Esophagus muscularis mucosa (tissue), 4 donors: Measurements from ENCODE around the gene NUTF2. TPM values are rescaled to one million over a fixed set of nuclear protein-coding genes. Genes with fewer than 3 reads are reported as not detected.
A peak's percentile ranks its signal among the peaks of the same experiment; 100 is the strongest.

ENCODE experiments used
- DNase-seq: peaks from one replicate; pipeline ENCODE4 v3.0.0-alpha.2; 2017; ENCODE audit errors: extremely low spot score
- H3K27ac ChIP-seq, 4 donors: fragments of 200-600 bp; sonication (generic); replicated peaks in 1 of 4; 1 replicate in 3 of 4; 2 replicates in 1 of 4; pipeline ENCODE4 v1.5.1; 2016 to 2019; ENCODE audit warnings: mild to moderate bottlenecking in 1 of 4
- H3K27me3 ChIP-seq, 4 donors: fragments of 200-600 bp; sonication (generic); one replicate each; pipeline versions ENCODE4 v1.5.1 to v1.6.0; 2016 to 2019
- H3K36me3 ChIP-seq, 4 donors: fragments of 200-600 bp; sonication (generic); one replicate each; pipeline ENCODE4 v1.5.1; 2016 to 2019
- H3K4me1 ChIP-seq, 4 donors: fragments of 200-600 bp; sonication (generic); one replicate each; pipeline ENCODE4 v1.5.1; 2016 to 2019
- H3K4me3 ChIP-seq, 4 donors: fragments of 200-600 bp; sonication (generic); 1 replicate in 2 of 4; 2 replicates in 2 of 4; pipeline ENCODE4 v1.5.1; 2016 to 2019; ENCODE audit warnings: mild to moderate bottlenecking in 4 of 4, moderate library complexity in 1 of 4
- H3K9me3 ChIP-seq, 4 donors: fragments of 200-600 bp; sonication (generic); 1 replicate in 3 of 4; 2 replicates in 1 of 4; pipeline ENCODE4 v1.5.1; 2016 to 2019
- CTCF ChIP-seq, 3 experiments: fragments of 200-600 bp in 2 of 3; fragments of 450-650 bp in 1 of 3; sonication (generic) in 2 of 3; IDR thresholded peaks; one replicate each; pipeline ENCODE4 v1.5.1; 2017 to 2019; ENCODE audit warnings: antibody characterized with exemption in 3 of 3, mild to moderate bottlenecking in 2 of 3, moderate library complexity in 1 of 3
- EP300 ChIP-seq: sonication (generic); formaldehyde crosslinking; IDR thresholded peaks from one replicate; pipeline ENCODE4 v1.6.1; 2017; ENCODE audit warnings: antibody characterized with exemption
- POLR2A ChIP-seq: fragments of 450-650 bp; IDR thresholded peaks from one replicate; pipeline ENCODE4 v1.6.1; 2017; ENCODE audit warnings: antibody characterized with exemption, moderate library complexity, mild to moderate bottlenecking, low read depth
- POLR2AphosphoS5 ChIP-seq, 2 donors: sonication (generic); formaldehyde crosslinking; IDR thresholded peaks; one replicate each; pipeline ENCODE4 v1.6.1; 2017; ENCODE audit warnings: antibody characterized with exemption in 2 of 2
- WGBS: methylation state at CpG from one replicate; pipeline ENCODE4 v1.1.5; 2018; 5-methylcytosine and 5-hydroxymethylcytosine counted together
- intact Hi-C: fragments of 100-400 bp; cut with DNase I; formaldehyde crosslinking; loops from one replicate; pipeline ENCODE4 v1.15.1; 2023
- total RNA-seq, 4 donors: library from RNA; depleted of rRNA; stranded (reverse); fragments of >200 nt; gene quantifications; one replicate each; pipeline versions ENCODE4 v1.1.0 to v1.2.1, GENCODE V29; 2016

Gene NUTF2
- total RNA-seq, 4 donors from 2014 or later: 101 to 246 (median 174) TPM

- Histone ChIP-seq H3K4me3 (peak overlapping the region; percentile 87 to 100 (median 96)), H3K27me3 (no peaks in the 10 kb centered on the region), H3K4me1 (peaks cover 26 to 49% (median 36%) of the 10 kb centered on the region in 4 donors), H3K9me3 (no peaks in the 10 kb centered on the region), H3K27ac (peak overlapping the region; percentile 83 to 91 (median 88)), H3K36me3 (peaks cover 27 to 69% (median 61%) of the 10 kb centered on the region in 4 donors)
- WGBS: 75% methylated on average over 2 of the region's 2 CpGs
- DNase-seq: no peak
- TF ChIP-seq POLR2A (no peak), EP300 (no peak), CTCF (IDR thresholded peaks at IDR 0.05) (no peak), POLR2AphosphoS5 (IDR thresholded peaks at IDR 0.05) (no peak)
- intact Hi-C loops: loop anchor here (5.0 kb wide), 1 partner anchor 55 kb away; no protein-coding TSS in a partner anchor
Measured at GRCh38 chr16:67872131-67872630, 25.4 kb downstream of the NUTF2 start.

GRCh38 chr16:67872631-67873434 is 26.1 kb downstream of the NUTF2 start, which contains the start of gene EDC4:
EDC4 (plus strand) TSS chr16:67873052; CDS start chr16:67873262, 210 bp downstream.
- Histone ChIP-seq H3K27ac (peak within 1 kb of the TSS; percentile 83 to 91 (median 88)), H3K36me3 (peaks cover 30 to 69% (median 61%) of the 10 kb centered on the region in 4 donors), H3K4me3 (peak within 1 kb of the TSS; percentile 87 to 100 (median 96)), H3K27me3 (no peaks in the 10 kb centered on the region), H3K4me1 (peaks cover 26 to 49% (median 36%) of the 10 kb centered on the region in 4 donors), H3K9me3 (no peaks in the 10 kb centered on the region)
- TF ChIP-seq POLR2AphosphoS5 (IDR thresholded peaks at IDR 0.05) (peak; percentile 88 to 89), POLR2A (peak; percentile 60), EP300 (no peak), CTCF (IDR thresholded peaks at IDR 0.05) (peak in 1 of 3 experiments; percentile 20)
- 1% methylated on average over 48 of the region's 72 CpGs for WGBS
- DNase-seq: peak; percentile 94
- intact Hi-C loops: loop anchor here (5.0 kb wide), 1 partner anchor 56 kb away; no protein-coding TSS in a partner anchor

GRCh38 chr16:67873435-67874370 is 27.0 kb downstream of the NUTF2 start:
- peaks cover 26 to 49% (median 36%) of the 10 kb centered on the region in 4 donors for H3K4me1 ChIP-seq
- no peaks in the 10 kb centered on the region for H3K9me3 ChIP-seq
- peak overlapping the region; percentile 83 to 91 (median 88) for H3K27ac ChIP-seq
- 14% methylated on average over 23 of the region's 23 CpGs for WGBS
- intact Hi-C loops: loop anchor here (5.0 kb wide), 1 partner anchor 56 kb away; no protein-coding TSS in a partner anchor
- no peak for TF ChIP-seq POLR2A
- TF ChIP-seq CTCF (IDR thresholded peaks at IDR 0.05): no peak
- TF ChIP-seq EP300: no peak
- no peak for TF ChIP-seq POLR2AphosphoS5 (IDR thresholded peaks at IDR 0.05)
- H3K4me3 ChIP-seq: peak overlapping the region; percentile 87 to 100 (median 96)
- no peaks in the 10 kb centered on the region for H3K27me3 ChIP-seq
- H3K36me3 ChIP-seq: peaks cover 31 to 69% (median 61%) of the 10 kb centered on the region in 4 donors
- no peak for DNase-seq

- H3K27ac ChIP-seq: no peak overlapping the region
- H3K27me3 ChIP-seq: no peaks in the 10 kb centered on the region
- TF ChIP-seq POLR2AphosphoS5 (IDR thresholded peaks at IDR 0.05) (no peak), POLR2A (no peak), CTCF (IDR thresholded peaks at IDR 0.05) (no peak), EP300 (no peak)
- no peaks in the 10 kb centered on the region for H3K9me3 ChIP-seq
- H3K4me3 ChIP-seq: peak overlapping the region; percentile 87 to 100 (median 96)
- no peak for DNase-seq
- H3K36me3 ChIP-seq: peaks cover 35 to 69% (median 61%) of the 10 kb centered on the region in 4 donors
- H3K4me1 ChIP-seq: peaks cover 26 to 46% (median 36%) of the 10 kb centered on the region in 4 donors
- intact Hi-C loops: loop anchor here (5.0 kb wide), 1 partner anchor 57 kb away; no protein-coding TSS in a partner anchor
- WGBS: 46% methylated on average over 3 of the region's 3 CpGs
Measured at GRCh38 chr16:67874372-67874771, 27.6 kb downstream of the NUTF2 start.
